Measurements from ENCODE around the gene FLT1.

DNA sequence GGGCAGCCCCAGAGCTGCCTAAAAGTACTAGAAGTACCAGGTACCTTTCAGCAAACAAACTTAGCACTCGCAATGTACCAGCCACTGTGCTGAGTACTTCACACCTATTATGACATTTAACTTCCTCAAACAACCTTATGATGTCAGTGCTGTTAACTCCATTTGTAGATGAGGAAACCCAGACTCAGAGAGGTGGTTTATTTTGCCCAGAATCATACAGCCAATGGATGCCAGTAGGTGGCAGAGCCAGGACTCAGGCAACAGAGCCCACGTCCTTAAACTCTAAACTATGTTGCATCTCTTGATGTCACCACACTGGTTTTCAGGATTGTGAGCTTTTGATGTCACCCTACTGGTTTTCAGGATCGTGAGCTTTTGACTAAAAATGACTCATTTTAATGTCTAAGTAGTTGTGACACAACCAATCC lies 78.9 kb downstream of the FLT1 start:
- TF ChIP-seq, protein P1, sequence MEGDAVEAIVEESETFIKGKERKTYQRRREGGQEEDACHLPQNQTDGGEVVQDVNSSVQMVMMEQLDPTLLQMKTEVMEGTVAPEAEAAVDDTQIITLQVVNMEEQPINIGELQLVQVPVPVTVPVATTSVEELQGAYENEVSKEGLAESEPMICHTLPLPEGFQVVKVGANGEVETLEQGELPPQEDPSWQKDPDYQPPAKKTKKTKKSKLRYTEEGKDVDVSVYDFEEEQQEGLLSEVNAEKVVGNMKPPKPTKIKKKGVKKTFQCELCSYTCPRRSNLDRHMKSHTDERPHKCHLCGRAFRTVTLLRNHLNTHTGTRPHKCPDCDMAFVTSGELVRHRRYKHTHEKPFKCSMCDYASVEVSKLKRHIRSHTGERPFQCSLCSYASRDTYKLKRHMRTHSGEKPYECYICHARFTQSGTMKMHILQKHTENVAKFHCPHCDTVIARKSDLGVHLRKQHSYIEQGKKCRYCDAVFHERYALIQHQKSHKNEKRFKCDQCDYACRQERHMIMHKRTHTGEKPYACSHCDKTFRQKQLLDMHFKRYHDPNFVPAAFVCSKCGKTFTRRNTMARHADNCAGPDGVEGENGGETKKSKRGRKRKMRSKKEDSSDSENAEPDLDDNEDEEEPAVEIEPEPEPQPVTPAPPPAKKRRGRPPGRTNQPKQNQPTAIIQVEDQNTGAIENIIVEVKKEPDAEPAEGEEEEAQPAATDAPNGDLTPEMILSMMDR (IDR thresholded peaks at IDR 0.05), result no peak
- TF ChIP-seq POLR2A (IDR thresholded peaks at IDR 0.05), result no peak

All from heart left ventricle (tissue), 13 donors.